Cerebellar nuclear complex (tissue), 1 donor: Measurements from ENCODE around the gene GPHB5.
"Not testable (repeated sequence)": the region's sequence is repeated elsewhere in the genome, so short reads cannot be mapped to it uniquely, and the experiment has no call there.

Source experiments
- DNase-seq, 2 experiments: peaks; one replicate each; lab custom pipeline; 2025; lab: John Stamatoyannopoulos, UW

The GPHB5 gene

DNA sequence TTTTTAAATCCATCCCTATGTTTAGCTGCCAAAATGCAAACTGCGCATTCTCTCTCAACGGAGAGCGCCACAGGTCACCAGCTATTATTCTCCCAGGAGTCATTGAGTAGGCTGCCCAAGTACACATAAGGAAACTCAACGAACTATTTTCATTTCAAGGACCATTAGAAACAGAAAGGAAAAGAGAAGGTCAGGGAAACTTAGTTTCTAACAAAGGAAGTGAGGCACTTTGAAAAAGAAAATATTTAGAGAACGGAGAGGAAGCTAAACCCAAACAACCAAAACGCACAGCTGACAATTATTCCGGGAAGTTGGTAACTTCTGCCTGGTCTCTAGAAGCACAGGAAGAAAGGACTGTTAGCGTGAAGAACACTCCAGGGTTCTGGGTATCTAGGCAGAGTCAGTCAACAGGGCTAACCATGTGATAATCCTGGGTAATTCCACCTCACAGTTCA lies 23.5 kb downstream of the GPHB5 start:
- no peak for DNase-seq

DNA sequence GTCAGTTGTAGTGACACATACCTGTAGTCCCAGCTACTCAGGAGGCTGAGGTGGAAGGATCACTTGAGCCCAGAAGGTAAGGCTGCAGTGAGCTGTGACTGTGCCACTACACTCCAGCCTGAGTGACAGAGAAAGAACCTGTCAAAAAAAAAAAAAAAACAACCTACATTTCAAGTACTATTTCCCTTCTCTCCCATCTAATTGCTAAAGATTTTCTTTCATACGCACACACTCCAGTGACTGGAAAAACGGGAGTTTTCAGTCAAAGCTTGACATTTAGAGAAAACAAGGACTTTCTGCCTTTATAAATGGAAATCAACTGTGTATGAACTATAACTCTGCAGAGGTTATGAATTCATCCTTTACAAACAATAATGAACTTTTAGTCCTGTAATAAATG lies 25.9 kb downstream of the GPHB5 start:
- no peak for DNase-seq

DNA sequence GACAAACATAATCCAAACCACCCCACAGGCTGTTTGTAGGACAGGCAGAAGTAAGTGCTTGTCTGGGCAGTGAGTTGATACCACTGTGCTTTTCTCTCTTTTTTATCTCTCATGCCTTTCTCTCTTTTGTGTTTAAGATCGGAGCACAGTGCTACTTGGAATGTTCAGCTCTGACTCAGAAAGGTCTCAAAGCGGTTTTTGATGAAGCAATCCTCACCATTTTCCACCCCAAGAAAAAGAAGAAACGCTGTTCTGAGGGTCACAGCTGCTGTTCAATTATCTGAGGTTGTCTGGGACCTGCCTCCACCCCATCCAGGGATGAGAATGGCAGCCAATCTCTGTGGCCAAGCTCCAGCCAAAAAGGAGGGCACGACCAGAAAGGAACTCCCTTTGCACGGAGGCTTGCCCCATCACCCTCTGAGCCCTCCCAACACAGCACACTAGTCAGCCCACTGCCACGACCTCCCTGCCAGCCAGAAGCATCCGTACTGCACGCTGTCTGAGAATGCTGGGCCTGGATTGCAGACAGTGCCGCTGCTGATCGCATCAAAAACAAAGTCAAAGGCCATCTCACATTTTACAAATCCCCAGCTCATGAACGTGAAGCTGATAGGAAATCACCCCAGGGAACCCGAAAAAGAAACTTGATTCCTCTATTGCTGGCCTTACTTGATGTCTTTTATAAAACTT lies 27.8 kb downstream of the GPHB5 start:
- DNase-seq: no peak

DNA sequence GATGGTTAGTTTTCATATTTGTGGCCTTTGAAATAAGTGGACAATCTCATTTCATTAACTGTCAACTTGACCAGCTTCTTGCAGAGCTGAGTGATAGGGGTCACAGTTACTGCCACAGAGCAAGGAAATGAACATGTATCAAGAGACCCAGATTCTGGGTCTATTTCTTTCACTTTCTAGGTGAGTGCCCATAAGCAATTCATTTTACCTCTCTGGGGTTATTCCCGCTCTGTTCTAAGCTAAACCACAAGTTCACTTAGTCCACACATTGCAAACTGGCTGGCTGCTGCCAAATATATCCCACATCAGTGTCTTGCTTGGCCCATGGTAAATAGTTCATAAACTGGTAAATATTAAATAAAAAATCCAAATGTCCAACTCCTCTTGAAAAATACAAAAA lies 29.9 kb downstream of the GPHB5 start:
- no peak for DNase-seq

GRCh38 chr14:63287666-63288483 lies 30.9 kb downstream of the GPHB5 start:
- no peak for DNase-seq

DNA sequence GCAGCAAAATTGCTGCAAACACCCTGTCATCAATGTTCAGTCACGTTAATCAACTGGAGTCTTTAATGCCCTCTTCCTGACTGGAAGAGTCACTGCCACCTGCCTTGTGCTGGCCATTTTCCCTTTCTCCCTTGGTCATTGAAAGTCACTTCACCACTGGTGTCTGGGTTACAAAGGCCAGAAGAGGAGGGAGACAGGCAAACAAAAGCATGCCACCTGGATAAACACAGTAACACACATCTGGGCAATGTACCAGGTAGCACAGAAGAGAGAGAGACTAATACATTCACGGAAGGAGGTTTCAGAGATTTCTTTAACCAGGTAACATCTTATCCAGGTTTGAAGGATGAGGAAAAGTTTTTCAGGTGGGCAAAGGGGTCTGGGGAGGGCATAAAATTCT lies 32.7 kb downstream of the GPHB5 start:
- no peak for DNase-seq

- no peak for DNase-seq
Measured at GRCh38 chr14:63283884-63284248, 34.9 kb downstream of the GPHB5 start.

- DNase-seq: no peak
Measured at GRCh38 chr14:63282997-63283883, 35.5 kb downstream of the GPHB5 start.

DNA sequence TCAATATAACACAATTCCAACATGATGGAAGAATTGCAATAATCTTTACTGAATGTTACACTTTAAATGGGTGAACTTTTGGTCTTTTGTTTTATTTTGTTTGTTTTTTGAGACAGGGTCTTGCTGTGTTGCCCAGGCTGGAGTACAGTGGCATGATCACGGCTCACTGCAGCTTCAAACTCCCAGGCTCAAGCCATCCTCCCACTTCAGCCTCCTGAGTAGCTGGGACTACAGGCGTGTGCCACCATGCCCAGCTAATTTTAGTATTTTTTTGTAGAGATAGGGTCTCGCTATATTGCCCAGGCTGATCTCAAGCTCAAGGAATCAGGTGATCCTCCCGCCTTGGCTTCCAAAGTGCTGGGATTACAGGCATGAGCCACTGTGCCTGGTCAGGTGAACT lies 38.8 kb downstream of the GPHB5 start:
- not testable (repeated sequence) for DNase-seq

GRCh38 chr14:63277591-63278183 lies 41.0 kb downstream of the GPHB5 start:
- no peak for DNase-seq

DNA sequence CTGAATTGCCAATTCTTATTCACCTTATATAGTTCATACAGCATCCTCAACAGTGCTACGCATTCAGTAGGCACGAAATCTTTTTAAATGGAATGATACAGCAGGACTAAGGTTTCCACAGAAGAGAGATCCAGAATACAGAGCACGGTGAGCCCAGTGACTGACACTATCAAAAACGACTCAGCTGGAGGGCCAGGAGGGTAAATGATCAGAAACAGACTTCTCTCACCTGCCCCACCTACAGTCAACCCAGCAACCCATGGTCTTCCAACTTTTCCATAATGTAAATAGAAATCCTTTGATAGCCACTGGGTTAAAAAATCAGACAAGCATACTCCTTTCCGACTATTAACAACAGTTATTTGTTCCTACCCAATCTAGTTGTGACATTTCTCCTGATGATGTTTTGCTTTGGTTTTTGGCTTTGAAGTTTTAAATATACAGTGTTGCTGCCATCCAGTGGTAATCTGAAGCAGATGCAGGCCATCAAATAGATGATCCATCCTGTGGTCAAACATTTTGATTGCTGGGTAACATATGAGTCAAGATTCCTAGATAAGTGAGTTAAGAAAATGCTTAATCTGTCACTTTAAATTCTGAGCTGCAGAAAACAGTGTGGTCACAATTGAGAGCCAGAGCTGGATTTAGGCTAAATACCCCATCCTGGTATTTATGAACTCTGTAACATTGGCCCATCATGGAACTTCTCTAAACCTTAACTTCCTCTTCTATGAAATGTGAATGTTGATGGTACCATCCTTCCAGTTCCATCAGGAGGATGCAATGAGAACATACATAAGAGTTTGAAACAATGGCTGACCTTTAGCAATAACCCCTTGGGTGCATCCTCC lies 42.0 kb downstream of the GPHB5 start:
- DNase-seq: peak in 1 of 2 experiments; percentile 14

DNA sequence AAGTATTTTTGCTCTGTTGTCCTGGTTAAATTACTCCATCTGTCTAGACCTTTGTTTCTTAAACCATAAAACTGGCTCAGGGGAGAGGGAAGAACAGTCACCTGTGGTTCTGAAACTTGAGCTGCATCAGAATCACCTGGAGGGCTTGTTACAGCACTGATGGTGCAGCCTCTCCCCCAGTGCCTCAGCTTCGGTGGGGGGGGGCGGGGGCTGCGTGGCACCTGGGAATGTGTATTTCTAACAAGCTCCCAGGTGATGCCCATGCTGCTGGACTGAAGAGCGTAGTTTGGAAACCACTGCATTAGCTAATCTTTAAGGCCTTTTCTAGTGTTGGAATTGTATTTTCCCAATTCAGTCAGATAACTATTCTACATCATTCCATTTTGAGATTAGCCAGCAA lies 42.7 kb downstream of the GPHB5 start:
- DNase-seq: no peak

DNA sequence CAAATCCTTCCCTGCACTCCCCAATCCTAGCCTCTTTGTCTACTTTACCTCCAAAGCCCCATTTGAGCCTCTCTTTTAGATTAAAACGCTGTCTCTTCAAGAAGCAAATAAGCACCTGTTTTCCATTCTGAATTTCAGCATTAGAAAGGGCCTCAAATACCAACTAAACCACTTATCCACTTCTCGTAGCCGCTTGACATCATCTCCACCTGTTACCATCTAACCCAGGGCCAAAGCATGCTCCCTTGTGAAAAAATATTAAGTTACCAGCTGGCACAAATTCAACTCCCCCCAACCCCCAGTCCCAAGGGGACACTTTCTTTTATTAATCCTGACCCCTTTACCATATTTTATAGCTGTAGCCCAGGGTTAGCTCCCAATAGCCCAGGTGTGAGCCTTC lies 43.1 kb downstream of the GPHB5 start:
- DNase-seq: no peak

DNA sequence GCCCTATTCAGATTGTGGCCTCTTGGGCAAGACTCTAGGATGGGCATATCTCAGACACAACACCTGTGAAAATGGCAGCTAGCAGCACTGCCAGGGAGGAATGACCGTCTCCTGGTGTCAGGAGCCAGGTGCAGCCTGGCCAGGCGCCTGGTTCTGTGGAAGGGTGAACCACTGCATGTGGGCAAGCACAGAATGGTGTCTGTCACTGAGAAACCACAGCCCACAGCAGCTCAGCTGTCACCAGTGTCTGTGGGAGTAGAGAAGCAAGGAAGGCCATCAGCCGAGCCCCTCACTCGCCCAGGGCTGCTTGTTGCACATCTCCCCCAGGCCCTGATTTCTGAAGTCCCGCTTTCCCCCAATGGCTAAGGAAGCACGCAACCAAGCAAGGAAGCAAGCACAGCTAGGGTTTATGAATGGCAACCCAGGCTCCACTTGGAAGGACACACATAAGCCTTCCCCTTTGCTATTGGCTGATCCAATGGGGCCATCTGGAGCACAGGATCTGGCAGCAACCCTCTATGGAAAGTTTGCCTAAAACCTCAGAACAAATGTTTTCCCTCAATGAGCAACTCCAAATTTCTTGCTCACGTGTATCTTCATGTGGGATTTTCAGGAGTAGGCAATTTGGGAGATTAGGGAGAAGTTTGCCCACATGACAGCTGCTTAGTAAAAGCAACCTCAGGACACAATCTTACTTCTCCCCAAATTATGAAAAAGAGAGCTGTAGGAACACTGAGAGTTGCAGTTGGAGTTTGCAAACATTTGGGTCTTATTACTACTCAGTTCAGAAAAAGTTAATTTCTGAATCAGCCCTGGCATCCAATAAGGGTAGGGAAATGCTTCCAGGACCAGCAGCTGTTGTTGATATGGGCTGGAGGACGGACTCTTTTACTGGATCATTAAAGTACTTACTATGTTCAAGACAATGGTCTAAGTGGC lies 44.7 kb downstream of the GPHB5 start:
- no peak for DNase-seq

DNA sequence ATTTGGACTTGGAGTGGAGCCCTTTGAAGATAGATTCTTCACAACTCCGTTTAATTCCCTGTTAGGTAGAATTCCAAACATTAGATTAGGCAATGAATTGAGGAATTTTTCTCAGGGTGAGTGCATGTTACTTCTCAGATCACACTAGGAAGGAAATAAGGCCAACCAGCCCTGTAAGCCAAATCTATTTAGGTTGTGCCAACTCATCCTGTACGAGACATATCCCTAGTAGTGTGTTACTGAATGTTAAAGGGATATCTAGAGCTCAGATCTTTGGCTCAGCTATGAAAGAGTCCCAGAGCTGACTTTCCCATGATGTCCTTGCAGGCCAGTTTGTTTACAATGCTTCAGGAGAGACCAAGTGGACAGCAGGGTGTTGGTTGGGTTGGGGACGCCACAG lies 45.6 kb downstream of the GPHB5 start:
- DNase-seq: no peak

- no peak for DNase-seq
Measured at GRCh38 chr14:63269561-63270225, 49.0 kb downstream of the GPHB5 start.

DNA sequence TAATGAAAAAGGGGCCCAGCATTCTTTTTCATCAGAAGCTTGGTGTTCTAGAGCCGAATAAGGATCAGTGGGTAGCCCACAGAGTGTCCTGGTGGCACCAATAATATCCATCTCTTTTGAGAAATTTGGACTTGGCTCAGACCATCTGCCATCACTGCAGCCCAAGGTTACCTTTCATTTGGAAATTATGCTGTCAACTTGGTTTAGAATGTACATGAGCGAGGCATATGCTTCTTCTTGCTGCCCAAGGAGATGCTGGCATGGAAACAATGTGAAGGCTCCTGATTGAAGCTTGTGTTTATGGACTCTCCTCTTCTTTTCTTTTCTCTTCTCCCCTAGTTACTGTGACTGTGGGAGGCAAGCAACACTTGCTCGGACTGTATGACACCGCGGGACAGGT lies 50.0 kb downstream of the GPHB5 start:
- DNase-seq: peak; percentile 58 to 80

GRCh38 chr14:63267171-63267570 lies 51.6 kb downstream of the GPHB5 start:
- DNase-seq: no peak

- no peak for DNase-seq
Measured at GRCh38 chr14:63266106-63266505, 52.6 kb downstream of the GPHB5 start.
